Gastroesophageal sphincter (tissue), 4 donors: ENCODE data around the gene SLC38A10. TPM values are rescaled to one million over a fixed set of nuclear protein-coding genes. Genes with fewer than 3 reads are reported as not detected.

ENCODE experiments used
- ATAC-seq: fragments of 150-250 bp; one replicate; pipeline ENCODE4 v1.9.1; 2016; ENCODE audit warnings: mild to moderate bottlenecking, moderate library complexity
- H3K27ac ChIP-seq, 4 donors: fragments of 200-600 bp; sonication (generic) in 3 of 4; 1 replicate in 3 of 4; 2 replicates in 1 of 4; pipeline ENCODE4 v1.5.1; 2016 to 2019
- H3K27me3 ChIP-seq: fragments of 200-600 bp; sonication (generic); one replicate; pipeline ENCODE4 v1.5.1; 2019
- H3K36me3 ChIP-seq, 2 donors: fragments of 200-600 bp; sonication (generic); one replicate each; pipeline ENCODE4 v1.5.1; 2019; ENCODE audit warnings: control low read depth in 1 of 2
- H3K4me1 ChIP-seq, 3 donors: fragments of 200-600 bp; sonication (generic); 1 replicate in 2 of 3; 2 replicates in 1 of 3; pipeline ENCODE4 v1.5.1; 2016 to 2019; ENCODE audit warnings: control low read depth in 2 of 3
- H3K4me3 ChIP-seq, 2 donors: fragments of 200-600 bp; sonication (generic); one replicate each; pipeline ENCODE4 v1.5.1; 2019; ENCODE audit warnings: mild to moderate bottlenecking in 1 of 2, moderate library complexity in 1 of 2
- H3K9me3 ChIP-seq, 3 donors: fragments of 200-600 bp; sonication (generic); one replicate each; pipeline ENCODE4 v1.5.1; 2017 to 2019; ENCODE audit warnings: control low read depth in 2 of 3
- EP300 ChIP-seq: sonication (generic); formaldehyde crosslinking; IDR thresholded peaks from one replicate; pipeline ENCODE4 v1.6.1; 2017; ENCODE audit warnings: antibody characterized with exemption, mild to moderate bottlenecking
- POLR2A ChIP-seq, 2 donors: fragments of 450-650 bp; IDR thresholded peaks; one replicate each; pipeline ENCODE4 v1.6.1; 2017; ENCODE audit warnings: antibody characterized with exemption in 2 of 2, mild to moderate bottlenecking in 2 of 2, moderate library complexity in 1 of 2
- POLR2AphosphoS5 ChIP-seq: sonication (generic); formaldehyde crosslinking; IDR thresholded peaks from one replicate; pipeline ENCODE4 v1.6.1; 2017; ENCODE audit warnings: antibody characterized with exemption
- whole genome bisulfite sequencing, 2 donors: methylation state at CpG; one replicate each; pipeline ENCODE4 v1.1.5; 2018; ENCODE audit warnings: low coverage in 1 of 2; 5-methylcytosine and 5-hydroxymethylcytosine counted together
- total RNA-seq, 4 donors: library from RNA; depleted of rRNA; stranded (reverse); fragments of >200 nt; gene quantifications; one replicate each; pipeline ENCODE4 v1.1.0, GENCODE V29; 2016
- TF ChIP-seq, protein P1 (sequence below), 4 experiments: fragments of 200-600 bp in 2 of 4; fragments of 450-650 bp in 2 of 4; sonication (generic) in 1 of 4; IDR thresholded peaks; one replicate each; pipeline ENCODE4 v1.5.1; 2017 to 2019; ENCODE audit warnings: antibody characterized with exemption in 4 of 4, mild to moderate bottlenecking in 2 of 4, moderate library complexity in 2 of 4

The SLC38A10 gene
- total RNA-seq, 4 donors from 2014 or later: 70.5 to 99.6 (median 81.8) TPM

DNA sequence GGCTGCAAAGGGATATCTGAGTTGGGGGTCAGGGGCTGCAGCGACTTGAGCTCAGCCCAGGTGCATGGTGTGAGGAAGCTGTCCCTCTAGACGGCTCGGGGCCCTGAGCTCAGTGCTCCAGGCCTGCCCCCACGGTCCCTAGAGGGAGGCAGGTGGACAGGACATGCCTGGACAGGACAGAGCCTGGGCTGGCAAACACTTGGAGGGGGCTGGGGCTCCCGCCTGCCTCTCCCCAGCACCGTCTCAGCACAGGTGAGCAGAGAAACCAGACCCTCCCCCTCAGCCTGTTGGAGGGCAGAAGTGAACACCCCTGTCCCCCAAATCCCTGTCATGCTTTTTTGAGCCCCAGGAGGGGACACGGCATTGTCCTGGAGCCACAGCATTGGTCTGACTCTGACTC, 11.4 kb upstream of the SLC38A10 start:
- Histone ChIP-seq H3K27me3 (no peaks in the 10 kb centered on the region), H3K4me1 (peaks cover 3 to 26% (median 9%) of the 10 kb centered on the region in 3 donors), H3K4me3 (no peak overlapping the region), H3K27ac (no peak overlapping the region), H3K9me3 (no peaks in the 10 kb centered on the region), H3K36me3 (no peaks in the 10 kb centered on the region)
- WGBS, 2 donors: no CpG with 5 or more reads among the region's 7 CpGs
- TF ChIP-seq POLR2AphosphoS5 (no peak), POLR2A (IDR thresholded peaks at IDR 0.05) (no peak), EP300 (no peak)
- TF ChIP-seq, protein P1, sequence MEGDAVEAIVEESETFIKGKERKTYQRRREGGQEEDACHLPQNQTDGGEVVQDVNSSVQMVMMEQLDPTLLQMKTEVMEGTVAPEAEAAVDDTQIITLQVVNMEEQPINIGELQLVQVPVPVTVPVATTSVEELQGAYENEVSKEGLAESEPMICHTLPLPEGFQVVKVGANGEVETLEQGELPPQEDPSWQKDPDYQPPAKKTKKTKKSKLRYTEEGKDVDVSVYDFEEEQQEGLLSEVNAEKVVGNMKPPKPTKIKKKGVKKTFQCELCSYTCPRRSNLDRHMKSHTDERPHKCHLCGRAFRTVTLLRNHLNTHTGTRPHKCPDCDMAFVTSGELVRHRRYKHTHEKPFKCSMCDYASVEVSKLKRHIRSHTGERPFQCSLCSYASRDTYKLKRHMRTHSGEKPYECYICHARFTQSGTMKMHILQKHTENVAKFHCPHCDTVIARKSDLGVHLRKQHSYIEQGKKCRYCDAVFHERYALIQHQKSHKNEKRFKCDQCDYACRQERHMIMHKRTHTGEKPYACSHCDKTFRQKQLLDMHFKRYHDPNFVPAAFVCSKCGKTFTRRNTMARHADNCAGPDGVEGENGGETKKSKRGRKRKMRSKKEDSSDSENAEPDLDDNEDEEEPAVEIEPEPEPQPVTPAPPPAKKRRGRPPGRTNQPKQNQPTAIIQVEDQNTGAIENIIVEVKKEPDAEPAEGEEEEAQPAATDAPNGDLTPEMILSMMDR (IDR thresholded peaks at IDR 0.05): no peak
- no peak for ATAC-seq

DNA sequence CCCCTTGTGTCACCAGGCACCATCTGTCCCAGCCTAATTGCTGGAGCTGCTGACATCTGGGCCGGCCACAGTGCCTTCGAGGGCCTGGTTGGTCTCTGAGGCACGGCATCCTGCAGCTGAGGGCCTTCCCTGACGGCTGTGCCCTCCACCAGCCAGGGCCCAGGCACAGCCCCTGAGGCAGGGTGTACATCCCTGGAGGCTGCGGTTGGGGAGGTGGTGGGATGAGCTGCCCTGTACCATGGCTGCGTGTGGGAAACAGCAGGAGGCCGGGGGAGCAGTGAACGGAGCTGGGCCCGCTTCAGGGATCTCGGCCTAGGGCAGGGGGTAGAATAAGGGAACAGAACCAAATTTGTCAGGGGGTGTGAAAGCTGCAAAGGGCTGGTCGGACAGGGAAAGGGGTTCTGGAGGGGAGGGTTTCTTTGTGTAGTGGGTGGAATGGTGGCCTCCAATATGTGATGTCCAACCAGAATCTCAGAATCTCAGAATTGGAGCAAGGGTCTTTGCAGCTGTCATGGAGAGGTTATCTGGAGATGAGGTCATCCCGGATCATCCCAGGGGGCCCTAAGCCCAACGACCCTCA, 10.0 kb upstream of the SLC38A10 start:
- Histone ChIP-seq H3K36me3 (no peaks in the 10 kb centered on the region), H3K4me3 (no peak overlapping the region), H3K27me3 (no peaks in the 10 kb centered on the region), H3K27ac (no peak overlapping the region), H3K9me3 (no peaks in the 10 kb centered on the region), H3K4me1 (peaks cover 3 to 20% (median 9%) of the 10 kb centered on the region in 3 donors)
- ATAC-seq: no peak
- TF ChIP-seq, protein P1 (IDR thresholded peaks at IDR 0.05): no peak
- TF ChIP-seq POLR2A (IDR thresholded peaks at IDR 0.05) (no peak), EP300 (no peak), POLR2AphosphoS5 (no peak)
- WGBS, 2 donors: 75 to 100% methylated on average over 1 to 6 of the region's 13 CpGs

DNA sequence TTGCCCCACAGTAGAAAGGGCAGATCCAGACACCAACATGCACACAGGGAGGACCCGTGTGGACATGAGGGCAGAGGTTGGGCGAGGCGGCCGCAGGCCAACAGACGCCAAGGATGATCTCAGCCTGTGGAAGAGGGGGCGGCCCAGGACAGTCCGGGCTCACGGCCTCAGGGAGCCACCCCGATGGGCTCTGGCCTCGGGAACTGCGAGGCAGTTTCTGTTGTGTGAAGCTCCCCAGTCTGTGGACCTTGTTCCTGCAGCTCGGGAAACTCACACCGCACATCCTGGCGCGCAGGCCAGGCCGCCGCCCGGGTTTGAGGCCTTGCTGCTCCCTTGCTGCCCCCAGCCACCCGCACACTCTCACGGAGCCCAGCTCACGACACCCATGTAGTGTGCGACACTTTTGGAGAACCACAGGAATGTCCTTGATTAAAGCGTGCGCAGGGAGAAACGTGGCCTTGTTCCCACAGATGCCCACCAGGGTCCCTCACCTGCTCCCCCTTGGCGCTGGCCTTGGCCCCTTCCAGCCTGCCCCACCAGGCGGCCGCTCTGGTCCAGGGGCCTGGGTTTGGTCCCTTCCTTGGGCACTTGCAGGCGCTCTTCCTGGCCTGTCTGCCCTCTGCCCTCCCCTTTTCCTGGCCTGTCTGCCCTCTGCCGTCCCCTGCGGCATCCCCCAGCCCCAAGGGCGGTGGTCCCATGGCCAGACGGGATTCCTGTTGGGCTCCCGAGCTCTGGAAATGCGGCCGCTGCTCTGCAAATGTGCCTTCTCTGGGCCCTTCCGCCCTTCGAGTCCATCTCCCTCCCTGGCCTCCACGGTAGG, 9.3 kb upstream of the SLC38A10 start:
- H3K4me3 ChIP-seq: no peak overlapping the region
- WGBS, 2 donors: 91 to 96% methylated on average over 4 to 11 of the region's 39 CpGs
- ATAC-seq: no peak

DNA sequence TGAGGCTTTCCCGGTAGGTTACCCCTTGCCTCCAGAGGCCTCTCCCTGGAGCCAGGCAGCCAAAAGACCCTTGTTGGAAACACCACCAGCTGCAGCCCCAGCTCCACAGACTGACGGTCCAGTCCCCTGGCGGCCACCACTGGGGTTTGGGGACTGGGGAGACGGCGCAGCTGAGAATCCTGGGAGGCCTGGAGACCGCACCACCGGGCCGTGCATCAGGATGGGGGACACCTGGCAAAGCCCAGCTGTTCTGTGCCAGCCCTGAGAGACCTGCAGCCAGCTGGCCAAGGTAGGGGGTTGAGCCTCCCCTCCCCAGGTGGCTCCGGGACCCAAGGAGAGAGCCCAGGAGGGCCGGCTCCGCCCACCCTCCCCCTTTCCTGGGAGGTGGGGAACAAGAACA, 8.3 kb upstream of the SLC38A10 start:
- Histone ChIP-seq H3K27me3 (no peaks in the 10 kb centered on the region), H3K27ac (no peak overlapping the region), H3K9me3 (no peaks in the 10 kb centered on the region), H3K4me1 (peaks cover 0 to 3% (median 0%) of the 10 kb centered on the region in 3 donors), H3K36me3 (no peaks in the 10 kb centered on the region), H3K4me3 (no peak overlapping the region)
- no peak for ATAC-seq
- WGBS, 2 donors: 100% methylated on average over 4 of the region's 11 CpGs; no CpG with 5 or more reads in 1 of the 2 donors
- TF ChIP-seq POLR2AphosphoS5 (no peak), POLR2A (IDR thresholded peaks at IDR 0.05) (no peak)
- TF ChIP-seq, protein P1 (IDR thresholded peaks at IDR 0.05): no peak

More for the DNA sequence above, 9.3 kb upstream of the SLC38A10 start:
- no peaks in the 10 kb centered on the region for H3K36me3 ChIP-seq
- H3K4me1 ChIP-seq: peaks cover 0 to 13% (median 1%) of the 10 kb centered on the region in 3 donors
- TF ChIP-seq EP300 (no peak), POLR2AphosphoS5 (no peak), POLR2A (IDR thresholded peaks at IDR 0.05) (no peak)
- TF ChIP-seq, protein P1 (IDR thresholded peaks at IDR 0.05): no peak
- no peaks in the 10 kb centered on the region for H3K9me3 ChIP-seq
- no peaks in the 10 kb centered on the region for H3K27me3 ChIP-seq
- no peak overlapping the region for H3K27ac ChIP-seq
